HepG2 (cell line): ENCODE measurements around the gene PCGF5. TPM values are rescaled to one million over a fixed set of nuclear protein-coding genes. Genes with fewer than 3 reads are reported as not detected.

Experiments used
- CAMTA2 ChIP-seq: sonication (generic); formaldehyde crosslinking; IDR thresholded peaks from 2 replicates; pipeline ENCODE4 v1.4.0; 2020; ENCODE audit warnings: mild to moderate bottlenecking, missing genetic modification reagents, borderline replicate concordance
- DPF2 ChIP-seq: sonication (generic); formaldehyde crosslinking; IDR thresholded peaks from 2 replicates; pipeline ENCODE4 v1.4.0; 2020; ENCODE audit warnings: mild to moderate bottlenecking, low read depth, missing genetic modification reagents, borderline replicate concordance
- ELF1 ChIP-seq: sonication (generic); formaldehyde crosslinking; IDR thresholded peaks from 2 replicates; pipeline ENCODE4 v1.4.0; 2020; ENCODE audit warnings: missing genetic modification reagents
- HNRNPUL1 ChIP-seq: fragments of 200-400 bp; formaldehyde crosslinking; IDR thresholded peaks from 2 replicates; pipeline ENCODE4 v1.6.1; 2017; ENCODE audit warnings: low read depth, mild to moderate bottlenecking, low read length, moderate library complexity
- IRF1 ChIP-seq: sonication (generic); formaldehyde crosslinking; IDR thresholded peaks from 2 replicates; pipeline ENCODE4 v1.4.0; 2020; ENCODE audit warnings: low read depth, mild to moderate bottlenecking, missing genetic modification reagents
- JUNB ChIP-seq: sonication (generic); formaldehyde crosslinking; IDR thresholded peaks from 2 replicates; pipeline ENCODE4 v1.8.0; 2022; ENCODE audit warnings: missing genetic modification reagents, mild to moderate bottlenecking, borderline replicate concordance
- KAT8 ChIP-seq: IDR thresholded peaks from 2 replicates; pipeline ENCODE4 v1.6.1; 2016; ENCODE audit warnings: missing genetic modification reagents, missing compliant biosample characterization
- KLF12 ChIP-seq: sonication (generic); formaldehyde crosslinking; IDR thresholded peaks from 2 replicates; pipeline ENCODE4 v1.4.0; 2020; ENCODE audit warnings: missing genetic modification reagents, borderline replicate concordance
- MTERF4 ChIP-seq: sonication (generic); formaldehyde crosslinking; IDR thresholded peaks from 2 replicates; pipeline ENCODE4 v1.8.0; 2023; ENCODE audit warnings: mild to moderate bottlenecking, missing genetic modification reagents
- MXD4 ChIP-seq: IDR thresholded peaks from 2 replicates; pipeline ENCODE4 v1.6.1; 2016; ENCODE audit warnings: mild to moderate bottlenecking, missing biosample characterization, missing genetic modification reagents
- NRL ChIP-seq: sonication (generic); formaldehyde crosslinking; IDR thresholded peaks from 2 replicates; pipeline ENCODE4 v1.5.0; 2020; ENCODE audit warnings: missing genetic modification reagents, mild to moderate bottlenecking, moderate library complexity, borderline replicate concordance
- REXO4 ChIP-seq: sonication (generic); formaldehyde crosslinking; IDR thresholded peaks from 2 replicates; pipeline ENCODE4 v1.8.0; 2022; ENCODE audit warnings: missing genetic modification reagents, mild to moderate bottlenecking, borderline replicate concordance
- SMAD9 ChIP-seq: sonication (generic); formaldehyde crosslinking; IDR thresholded peaks from 2 replicates; pipeline ENCODE4 v1.5.1; 2020; ENCODE audit warnings: mild to moderate bottlenecking, missing genetic modification reagents
- SMARCC2 ChIP-seq: fragments of 450-650 bp; IDR thresholded peaks from 2 replicates; pipeline ENCODE4 v1.6.1; 2017; ENCODE audit warnings: antibody characterized with exemption, mild to moderate bottlenecking
- TFAP4 ChIP-seq: sonication (generic); IDR thresholded peaks from 2 replicates; pipeline ENCODE4 v1.6.1; 2016; ENCODE audit warnings: low read depth, borderline replicate concordance
- ZFYVE20 ChIP-seq: sonication (generic); formaldehyde crosslinking; IDR thresholded peaks from 2 replicates; pipeline ENCODE4 v1.8.0; 2023; ENCODE audit warnings: low read depth, mild to moderate bottlenecking, moderate library complexity, missing genetic modification reagents, borderline replicate concordance
- ZNF20 ChIP-seq: sonication (generic); formaldehyde crosslinking; IDR thresholded peaks from 2 replicates; pipeline ENCODE4 v1.4.0; 2020; ENCODE audit warnings: mild to moderate bottlenecking, moderate library complexity, missing genetic modification reagents
- ZNF264 ChIP-seq: sonication (generic); formaldehyde crosslinking; IDR thresholded peaks from 2 replicates; pipeline ENCODE4 v1.4.0; 2020; ENCODE audit warnings: missing genetic modification reagents
- ZNF512B ChIP-seq: sonication (generic); formaldehyde crosslinking; IDR thresholded peaks from 2 replicates; pipeline ENCODE4 v1.5.1; 2020; ENCODE audit warnings: missing genetic modification reagents, mild to moderate bottlenecking, borderline replicate concordance
- ZNF616 ChIP-seq: sonication (generic); formaldehyde crosslinking; IDR thresholded peaks from 2 replicates; pipeline ENCODE4 v1.5.0; 2020; ENCODE audit warnings: low read depth, mild to moderate bottlenecking, missing genetic modification reagents
- ZNF776 ChIP-seq: sonication (generic); formaldehyde crosslinking; IDR thresholded peaks from 2 replicates; pipeline ENCODE4 v1.4.0; 2020; ENCODE audit warnings: mild to moderate bottlenecking, missing genetic modification reagents
- ZNF788 ChIP-seq: sonication (generic); formaldehyde crosslinking; IDR thresholded peaks from 2 replicates; pipeline ENCODE4 v1.5.0; 2020; ENCODE audit warnings: mild to moderate bottlenecking, missing genetic modification reagents, borderline replicate concordance
- ZNF790 ChIP-seq: sonication (generic); formaldehyde crosslinking; IDR thresholded peaks from 2 replicates; pipeline ENCODE4 v1.8.0; 2022; ENCODE audit warnings: missing genetic modification reagents, mild to moderate bottlenecking, borderline replicate concordance
- ZNF878 ChIP-seq: sonication (generic); formaldehyde crosslinking; IDR thresholded peaks from 2 replicates; pipeline ENCODE4 v1.8.1; 2023; ENCODE audit warnings: mild to moderate bottlenecking, missing genetic modification reagents, moderate library complexity
- ZNF883 ChIP-seq: sonication (generic); formaldehyde crosslinking; IDR thresholded peaks from 2 replicates; pipeline ENCODE4 v1.5.1; 2020; ENCODE audit warnings: mild to moderate bottlenecking, missing genetic modification reagents; ENCODE audit errors: not compliant biosample characterization
- polyA plus RNA-seq, 8 experiments: library from polyadenylated mRNA; depleted of rRNA in 3 of 8; stranded (reverse) in 7 of 8; unstranded in 1 of 8; fragments of >200 nt; fragmentation: Illumina TruSeq in 4 of 8; extraction: Trizol in 4 of 8; gene quantifications; 2 replicates each; pipeline versions ENCODE4 v1.2.1 to v1.2.3, GENCODE V29; 2011 to 2016; ENCODE audit warnings: low read depth in 4 of 8, missing spikeins in 1 of 8, mixed read lengths in 1 of 8; ENCODE audit not compliant: insufficient read depth in 1 of 8
- total RNA-seq, 5 experiments: library from RNA; depleted of rRNA; stranded (reverse); fragments of >200 nt; fragmentation: Illumina TruSeq; extraction: Trizol; gene quantifications; 2 replicates each; pipeline ENCODE4 v1.2.3, GENCODE V29; 2016; ENCODE audit warnings: low read depth in 1 of 5

The PCGF5 gene
- total and polyA plus RNA-seq, 2 of the 13 experiments (the other 11 are each of a cell fraction or from before 2014, with no cell fraction given) = 61.3 to 138 TPM

- TF ChIP-seq ZFYVE20 (CRISPR knock-in tag) (no peak), ZNF616 (CRISPR knock-in tag) (no peak), MXD4 (no peak), DPF2 (CRISPR knock-in tag) (no peak), ZNF878 (CRISPR knock-in tag) (0 out of 2 replicates have a peak, but pooled peaks have one; percentile 22), REXO4 (CRISPR knock-in tag) (no peak), HNRNPUL1 (no peak), ZNF512B (CRISPR knock-in tag) (no peak), ZNF20 (CRISPR knock-in tag) (0 out of 2 replicates have a peak, but pooled peaks have one; percentile 33), KAT8 (CRISPR knock-in tag) (no peak), SMAD9 (CRISPR knock-in tag) (no peak), ELF1 (CRISPR knock-in tag) (no peak), ZNF790 (no peak; the same call in 1 of the 2 replicates), KLF12 (CRISPR knock-in tag) (no peak), MTERF4 (CRISPR knock-in tag) (no peak), NRL (CRISPR knock-in tag) (no peak), ZNF788 (peak; percentile 19; the same call in 1 of the 2 replicates), SMARCC2 (no peak), IRF1 (CRISPR knock-in tag) (no peak), TFAP4 (no peak), ZNF776 (no peak; the same call in 1 of the 2 replicates), JUNB (no peak), ZNF883 (CRISPR knock-in tag) (no peak), CAMTA2 (CRISPR knock-in tag) (0 out of 2 replicates have a peak, but pooled peaks have one; percentile 44), ZNF264 (no peak)
Observed at GRCh38 chr10:91220954-91221675, 652 bp downstream of the PCGF5 start (continued).
